HEK293T (cell line): ENCODE measurements around the gene DYRK1B.

Source experiments
- CTCF ChIA-PET: fragments of 350-600 bp; formaldehyde crosslinking; extraction: SDS; loops from one replicate; lab custom pipeline; 2021; ENCODE audit warnings: antibody characterized with exemption, inconsistent platforms; lab: Yijun Ruan, JAX
- POLR2A ChIA-PET: fragments of 350-600 bp; formaldehyde crosslinking; extraction: SDS; loops from one replicate; lab custom pipeline; 2020; ENCODE audit warnings: antibody characterized with exemption, inconsistent platforms; lab: Yijun Ruan, JAX
- DNase-seq: peaks from one replicate; pipeline ENCODE4 v3.0.0; 2012; ENCODE audit warnings: mixed read lengths; ENCODE audit errors: extremely low spot score
- ARNT ChIP-seq: fragments of 450-650 bp; IDR thresholded peaks from 2 replicates; pipeline ENCODE4 v1.6.1; 2017; ENCODE audit warnings: mild to moderate bottlenecking
- BHLHE40 ChIP-seq: fragments of 450-650 bp; IDR thresholded peaks from 2 replicates; pipeline ENCODE4 v1.6.1; 2016; ENCODE audit warnings: mild to moderate bottlenecking, moderate library complexity, borderline replicate concordance
- CTBP1 ChIP-seq: fragments of 450-650 bp; IDR thresholded peaks from 2 replicates; pipeline ENCODE4 v1.6.1; 2016; ENCODE audit warnings: borderline replicate concordance
- ELF4 ChIP-seq: fragments of 450-650 bp; IDR thresholded peaks from 2 replicates; pipeline ENCODE4 v1.6.1; 2017; ENCODE audit warnings: antibody characterized with exemption
- FOXA1 ChIP-seq: fragments of 450-650 bp; IDR thresholded peaks from 2 replicates; pipeline ENCODE4 v1.6.1; 2016; ENCODE audit warnings: mild to moderate bottlenecking
- FOXK2 ChIP-seq: fragments of 450-650 bp; IDR thresholded peaks from 2 replicates; pipeline ENCODE4 v1.6.1; 2016; ENCODE audit warnings: mild to moderate bottlenecking
- FOXM1 ChIP-seq: fragments of 450-650 bp; IDR thresholded peaks from 2 replicates; pipeline ENCODE4 v1.6.1; 2017; ENCODE audit warnings: mild to moderate bottlenecking, borderline replicate concordance
- HDGF ChIP-seq: fragments of 450-650 bp; IDR thresholded peaks from 2 replicates; pipeline ENCODE4 v1.6.1; 2017; ENCODE audit warnings: antibody characterized with exemption, borderline replicate concordance
- L3MBTL2 ChIP-seq: fragments of 450-650 bp; conservative IDR thresholded peaks from 2 replicates; pipeline ENCODE4 v1.6.1; 2016; ENCODE audit warnings: mild to moderate bottlenecking
- LEF1 ChIP-seq: fragments of 450-650 bp; IDR thresholded peaks from 2 replicates; pipeline ENCODE4 v1.6.1; 2017; ENCODE audit warnings: mild to moderate bottlenecking, borderline replicate concordance
- NFRKB ChIP-seq: fragments of 450-650 bp; IDR thresholded peaks from 2 replicates; pipeline ENCODE4 v1.6.1; 2016; ENCODE audit warnings: mild to moderate bottlenecking, moderate library complexity
- SP1 ChIP-seq: fragments of 450-650 bp; IDR thresholded peaks from 2 replicates; pipeline ENCODE4 v1.6.1; 2017
- SUZ12 ChIP-seq: fragments of 450-650 bp; IDR thresholded peaks from 2 replicates; pipeline ENCODE4 v1.6.1; 2016; ENCODE audit warnings: mild to moderate bottlenecking
- TARDBP ChIP-seq: fragments of 450-650 bp; IDR thresholded peaks from 2 replicates; pipeline ENCODE4 v1.6.1; 2016
- ZNF384 ChIP-seq: fragments of 450-650 bp; IDR thresholded peaks from 2 replicates; pipeline ENCODE4 v1.6.1; 2016
- TF ChIP-seq, protein P1 (sequence below): fragments of 450-650 bp; IDR thresholded peaks from 2 replicates; pipeline ENCODE4 v1.6.1; 2016

DYRK1B gene

GRCh38 chr19:39828015-39828653, 5.8 kb downstream of the DYRK1B start:
- POLR2A ChIA-PET = no interaction called here
- TF ChIP-seq SP1 = no peak
- TF ChIP-seq NFRKB = no peak
- TF ChIP-seq ARNT = no peak
- no peak for TF ChIP-seq SUZ12
- TF ChIP-seq BHLHE40 = no peak
- no peak for TF ChIP-seq HDGF
- TF ChIP-seq CTBP1 = no peak
- no peak for DNase-seq
- CTCF ChIA-PET = interaction anchor here (1.3 kb wide), 1 partner anchor 16 kb away, joined by 4 read pairs; no protein-coding TSS in a partner anchor

DNA sequence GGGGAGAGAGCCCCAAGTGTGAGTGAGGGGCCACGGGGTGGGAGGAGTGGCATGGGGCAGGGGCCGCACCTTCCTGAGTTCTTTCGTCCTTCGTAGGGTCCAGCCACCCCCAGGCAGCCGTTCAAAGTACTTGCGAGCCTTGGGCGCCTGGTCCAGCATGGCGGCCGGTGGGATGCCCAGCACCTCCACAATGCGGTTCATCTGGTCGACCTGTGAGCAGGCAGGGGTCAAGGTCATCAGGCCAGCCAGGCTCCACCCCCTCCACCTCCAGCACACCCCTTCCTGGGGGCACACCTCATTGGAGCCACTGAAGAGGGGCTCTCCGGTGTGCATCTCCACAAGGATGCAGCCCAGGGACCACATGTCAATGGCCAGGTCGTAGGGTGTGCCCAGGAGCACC, 6.7 kb downstream of the DYRK1B start:
- ChIA-PET CTCF (interaction anchor here (1.3 kb wide), 1 partner anchor 17 kb away, joined by 4 read pairs; no protein-coding TSS in a partner anchor), POLR2A (no interaction called here)
- TF ChIP-seq ZNF384 (no peak), LEF1 (no peak), CTBP1 (no peak), FOXM1 (no peak), FOXA1 (no peak), L3MBTL2 (no peak), BHLHE40 (no peak), HDGF (no peak), ARNT (no peak), FOXK2 (no peak)
- TF ChIP-seq, protein P1, sequence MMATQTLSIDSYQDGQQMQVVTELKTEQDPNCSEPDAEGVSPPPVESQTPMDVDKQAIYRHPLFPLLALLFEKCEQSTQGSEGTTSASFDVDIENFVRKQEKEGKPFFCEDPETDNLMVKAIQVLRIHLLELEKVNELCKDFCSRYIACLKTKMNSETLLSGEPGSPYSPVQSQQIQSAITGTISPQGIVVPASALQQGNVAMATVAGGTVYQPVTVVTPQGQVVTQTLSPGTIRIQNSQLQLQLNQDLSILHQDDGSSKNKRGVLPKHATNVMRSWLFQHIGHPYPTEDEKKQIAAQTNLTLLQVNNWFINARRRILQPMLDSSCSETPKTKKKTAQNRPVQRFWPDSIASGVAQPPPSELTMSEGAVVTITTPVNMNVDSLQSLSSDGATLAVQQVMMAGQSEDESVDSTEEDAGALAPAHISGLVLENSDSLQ = no peak

GRCh38 chr19:39826311-39826945, 7.5 kb downstream of the DYRK1B start:
- ChIA-PET POLR2A (no interaction called here), CTCF (no interaction called here)
- no peak for DNase-seq
- no peak for TF ChIP-seq ELF4

More for the DNA sequence above, 6.7 kb downstream of the DYRK1B start:
- DNase-seq = no peak

DNA sequence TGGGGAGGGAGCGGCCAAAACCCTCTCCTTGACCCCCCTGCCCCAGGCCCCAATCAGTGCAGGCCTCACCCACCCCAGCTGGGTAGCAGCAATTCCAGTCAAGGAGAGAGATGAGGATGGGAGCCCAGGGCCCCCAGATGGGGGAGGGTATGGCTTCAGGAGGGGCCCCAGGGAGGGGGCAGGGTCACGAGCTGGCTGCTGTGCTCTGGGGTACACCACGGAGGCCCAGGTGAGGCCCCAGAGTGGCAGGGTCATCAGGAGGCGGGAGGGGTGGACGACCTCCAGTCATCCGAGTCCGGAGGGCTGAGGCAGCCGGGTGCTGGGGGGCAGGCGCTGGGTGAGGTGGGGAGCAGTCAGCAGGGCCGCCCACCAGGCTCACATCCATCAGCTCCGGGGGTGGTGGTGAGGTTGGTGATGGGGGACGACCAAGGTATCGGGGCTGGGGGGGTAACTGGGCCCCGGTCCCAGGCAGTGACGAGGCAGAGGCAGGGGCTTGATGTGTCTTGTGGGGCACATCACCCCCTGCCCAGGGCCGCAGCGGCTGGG, 8.4 kb downstream of the DYRK1B start:
- POLR2A ChIA-PET = no interaction called here
- TF ChIP-seq ZNF384 (no peak), FOXA1 (no peak), SP1 (no peak), FOXK2 (no peak), CTBP1 (no peak)
- DNase-seq = no peak
- CTCF ChIA-PET = no interaction called here

DNA sequence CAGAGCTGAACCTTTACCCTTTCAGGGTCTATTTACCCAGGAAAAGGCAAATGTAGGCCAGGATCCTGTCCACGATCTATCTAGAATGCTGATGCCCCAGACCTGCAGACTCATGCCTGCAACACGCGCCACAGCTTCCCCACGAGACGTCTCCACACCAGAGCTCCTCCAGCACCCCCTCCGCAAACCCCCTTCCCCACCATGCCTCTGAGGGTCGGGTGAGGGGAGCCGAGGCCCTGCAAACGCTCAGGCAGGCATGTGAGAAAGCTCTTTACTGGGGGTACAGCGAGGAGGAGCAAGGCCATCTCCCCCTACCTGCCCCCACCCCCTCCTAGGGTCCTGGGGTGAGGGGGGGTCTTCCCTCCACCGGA, 8.9 kb downstream of the DYRK1B start:
- ChIA-PET POLR2A (no interaction called here), CTCF (no interaction called here)
- no peak for DNase-seq
- TF ChIP-seq TARDBP (no peak), SUZ12 (no peak), L3MBTL2 (no peak), SP1 (no peak), FOXM1 (no peak), LEF1 (no peak), FOXK2 (no peak), ELF4 (no peak), FOXA1 (no peak), HDGF (no peak), ZNF384 (no peak), BHLHE40 (no peak), CTBP1 (no peak), ARNT (no peak), NFRKB (no peak)
- TF ChIP-seq, protein P1 = no peak

- POLR2A ChIA-PET = no interaction called here
- peak; percentile 74 for TF ChIP-seq L3MBTL2
- no peak for TF ChIP-seq FOXK2
- peak; percentile 86 for DNase-seq
- CTCF ChIA-PET = no interaction called here
Measured at GRCh38 chr19:39824143-39825092, 9.5 kb downstream of the DYRK1B start.

DNA sequence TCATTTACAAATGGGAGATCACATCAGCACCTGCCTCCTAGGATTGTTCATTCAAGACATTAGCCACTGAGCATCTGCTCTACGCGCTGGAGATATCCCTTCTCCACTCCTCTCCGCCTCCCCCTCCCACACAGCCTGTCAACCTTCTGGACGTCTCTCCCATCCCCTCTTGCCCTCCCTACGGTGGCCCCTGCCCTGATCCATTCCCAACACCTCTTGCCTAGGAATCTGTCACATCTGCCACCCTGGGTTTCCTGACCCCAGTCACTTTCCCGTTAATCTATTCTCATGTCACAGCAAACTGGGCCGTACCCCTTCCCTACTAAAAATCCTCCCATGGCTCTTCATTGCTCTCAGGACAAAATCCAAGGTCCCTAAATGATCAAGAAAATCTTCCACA, 10.3 kb downstream of the DYRK1B start:
- TF ChIP-seq L3MBTL2 (no peak), ZNF384 (no peak), FOXM1 (no peak), SUZ12 (no peak), CTBP1 (no peak), NFRKB (no peak), SP1 (no peak), FOXA1 (no peak), BHLHE40 (no peak), LEF1 (no peak), HDGF (no peak), FOXK2 (no peak), ARNT (no peak), TARDBP (no peak), ELF4 (no peak)
- TF ChIP-seq, protein P1 = no peak
- CTCF ChIA-PET = no interaction called here
- POLR2A ChIA-PET = no interaction called here

More for the DNA sequence above, 10.3 kb downstream of the DYRK1B start:
- DNase-seq = no peak
